Mucosa of gallbladder (tissue), 1 donor: ENCODE measurements around the gene GPRIN3. TPM values are rescaled to one million over a fixed set of nuclear protein-coding genes. Genes with fewer than 3 reads are reported as not detected.
A peak's percentile ranks its signal among the peaks of the same experiment; 100 is the strongest.

Experiments
- DNase-seq: peaks from one replicate; pipeline ENCODE4 v3.0.0-alpha.2; 2020; ENCODE audit warnings: low spot score
- total RNA-seq: library from RNA; stranded (reverse); gene quantifications from one replicate; pipeline ENCODE4 v1.2.1, GENCODE V29; 2021
- donor health status: DM: no; HTN: no; CAD: no.

GPRIN3 gene
- total RNA-seq, 1 donor from 2014 or later, result 15.2 TPM

GRCh38 chr4:89290727-89291516, 16.7 kb downstream of the GPRIN3 start:
- no peak for DNase-seq

- no peak for DNase-seq
These were observed 18.3 kb downstream of the GPRIN3 start for GRCh38 chr4:89289312-89289711.

- DNase-seq, result no peak
These were observed 19.2 kb downstream of the GPRIN3 start for GRCh38 chr4:89288430-89288829.

GRCh38 chr4:89287945-89288344, 19.7 kb downstream of the GPRIN3 start:
- DNase-seq, result no peak

- DNase-seq, result no peak
These were observed 21.9 kb downstream of the GPRIN3 start for GRCh38 chr4:89285745-89286144.

GRCh38 chr4:89284828-89285227, 22.8 kb downstream of the GPRIN3 start:
- DNase-seq, result no peak

GRCh38 chr4:89284020-89284424, 23.6 kb downstream of the GPRIN3 start:
- no peak for DNase-seq

- no peak for DNase-seq
These were observed 24.2 kb downstream of the GPRIN3 start for GRCh38 chr4:89283226-89284009.

- no peak for DNase-seq
These were observed 28.2 kb downstream of the GPRIN3 start for GRCh38 chr4:89279385-89279784.

GRCh38 chr4:89277412-89277811, 30.2 kb downstream of the GPRIN3 start:
- no peak for DNase-seq

- DNase-seq, result no peak
These were observed 31.3 kb downstream of the GPRIN3 start for GRCh38 chr4:89276296-89276695.

- DNase-seq, result peak; percentile 65
These were observed 32.0 kb downstream of the GPRIN3 start for GRCh38 chr4:89275587-89275986.

- DNase-seq, result no peak
These were observed 33.9 kb downstream of the GPRIN3 start for GRCh38 chr4:89273741-89274141.

GRCh38 chr4:89270792-89271191, 36.8 kb downstream of the GPRIN3 start:
- no peak for DNase-seq

GRCh38 chr4:89269121-89269666, 38.4 kb downstream of the GPRIN3 start:
- DNase-seq, result no peak

GRCh38 chr4:89268679-89269078, 38.9 kb downstream of the GPRIN3 start:
- no peak for DNase-seq

- DNase-seq, result no peak
These were observed 39.8 kb downstream of the GPRIN3 start for GRCh38 chr4:89267846-89268245.

- no peak for DNase-seq
These were observed 40.2 kb downstream of the GPRIN3 start for GRCh38 chr4:89267392-89267791.

GRCh38 chr4:89266128-89266527, 41.5 kb downstream of the GPRIN3 start:
- no peak for DNase-seq

GRCh38 chr4:89263265-89263664, 44.3 kb downstream of the GPRIN3 start:
- DNase-seq, result no peak

GRCh38 chr4:89259301-89260028, 48.1 kb downstream of the GPRIN3 start:
- DNase-seq, result no peak

- DNase-seq, result no peak
These were observed 49.1 kb downstream of the GPRIN3 start for GRCh38 chr4:89258506-89258905.
